Measurements from ENCODE around the gene NPW. TPM values are rescaled to one million over a fixed set of nuclear protein-coding genes. Genes with fewer than 3 reads are reported as not detected.

NPW gene
- total and polyA plus RNA-seq, 2 of the 8 experiments (the other 6 are each of a cell fraction or from before 2014, with no cell fraction given): 4.0 to 10.3 TPM

DNA sequence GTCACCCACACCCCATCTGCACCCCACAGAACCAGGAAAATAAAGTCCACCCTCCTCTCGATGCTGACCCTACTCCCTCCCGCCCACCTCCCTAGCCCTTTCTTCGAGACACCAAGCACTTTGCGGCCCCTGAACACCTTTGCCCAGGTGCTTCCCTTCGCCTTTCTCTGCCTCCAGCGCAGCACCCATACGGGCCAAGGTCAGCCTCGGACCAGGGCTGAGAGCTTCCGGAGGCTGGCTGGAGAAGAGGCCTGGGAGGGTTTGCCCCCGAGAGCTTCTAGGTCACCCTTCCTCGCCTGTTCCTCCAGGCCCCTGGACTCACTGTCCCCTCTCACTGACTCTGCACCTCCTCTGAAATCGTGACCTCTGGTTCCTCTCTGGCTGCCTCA is 4.4 kb downstream of the NPW start:
- WGBS, 2 experiments (ENCODE audit: extremely low coverage in 1 of 2, insufficient coverage in 1 of 2, insufficient read length in 1 of 2, insufficient replicate concordance in 2 of 2, low coverage in 1 of 2, low lambda C conversion rate in 2 of 2, missing lambda C conversion rate in 1 of 2): 96% methylated on average over 10 of the region's 12 CpGs; no CpG with 5 or more reads in 1 of the 2 experiments
- Histone ChIP-seq H3K56ac (replicated peaks; ENCODE audit: insufficient read length, low read depth, low read length) (no peak overlapping the region), H3K4me3 (ENCODE audit: extremely low read depth in 1 of 4, insufficient read depth in 2 of 4, low read depth in 3 of 4, low read length in 4 of 4) (peak overlapping the region in 1 of 4 experiments; percentile 59; a peak in 2 of 8 replicates), H2BK120ac (replicated peaks; ENCODE audit: low read depth, low read length) (no peak overlapping the region), H3K4ac (replicated peaks; ENCODE audit: insufficient read length, low read depth, low read length) (no peak overlapping the region), H3K23ac (ENCODE audit: insufficient read length) (no peak overlapping the region), H2BK5ac (ENCODE audit: low read depth, low read length) (peak overlapping the region; percentile 24; the same call in 1 of the 2 replicates), H4K5ac (ENCODE audit: insufficient read length, low read depth, low read length) (no peak overlapping the region), H3K27ac (ENCODE audit: low read depth, low read length) (no peak overlapping the region), H4K91ac (replicated peaks; ENCODE audit: insufficient read length, low read length) (peak overlapping the region; percentile 70), H2BK12ac (ENCODE audit: low read depth, low read length) (peak overlapping the region; percentile 80; the same call in 1 of the 2 replicates), H4K20me1 (replicated peaks in 1 of 2; ENCODE audit: control insufficient read depth in 1 of 2, insufficient read depth in 2 of 2, low read length in 2 of 2) (peaks cover 0 to 9% of the 10 kb centered on the region in 2 experiments), H3K4me2 (ENCODE audit: insufficient read depth in 1 of 2, low read depth in 2 of 2, low read length in 2 of 2) (peak overlapping the region; percentile 16 to 76), H3K18ac (ENCODE audit: extremely low read depth, low read length) (peak overlapping the region; percentile 32; the same call in 1 of the 2 replicates), H3K9me3 (ENCODE audit: insufficient read depth in 2 of 2, low read depth in 1 of 2, low read length in 1 of 2) (no peaks in the 10 kb centered on the region), H2BK15ac (ENCODE audit: low read length) (peak overlapping the region; percentile 81; the same call in 1 of the 2 replicates), H2AK5ac (ENCODE audit: low read depth, low read length) (peak overlapping the region; percentile 13; the same call in 1 of the 2 replicates), H3K36me3 (ENCODE audit: control insufficient read depth in 2 of 4, insufficient read depth in 4 of 4, low read length in 3 of 4) (peaks cover 0 to 5% (median 0%) of the 10 kb centered on the region in 4 experiments; a peak in 1 of 8 replicates), H3K27me3 (replicated peaks in 1 of 4; ENCODE audit: control insufficient read depth in 3 of 4, extremely low read depth in 1 of 4, insufficient read depth in 3 of 4, low read length in 3 of 4) (peaks cover 22 to 56% (median 48%) of the 10 kb centered on the region in 4 experiments), H4K8ac (ENCODE audit: extremely low read depth, insufficient read depth, low read length) (no peak overlapping the region), H2BK20ac (ENCODE audit: low read length) (peak overlapping the region; percentile 6; the same call in 1 of the 2 replicates), H3K9ac (replicated peaks in 1 of 4; ENCODE audit: extremely low read depth in 1 of 4, low read depth in 3 of 4, low read length in 3 of 4) (no peak overlapping the region), H2AFZ (ENCODE audit: low read length) (no peak overlapping the region), H3K23me2 (ENCODE audit: low read depth, low read length) (peaks cover 15% of the 10 kb centered on the region; the same call in 1 of the 2 replicates), H3K4me1 (replicated peaks in 1 of 4; ENCODE audit: control insufficient read depth in 3 of 4, insufficient read depth in 4 of 4, low read length in 3 of 4) (peaks cover 0 to 27% (median 13%) of the 10 kb centered on the region in 4 experiments; a peak in 5 of 7 replicates), H3K14ac (ENCODE audit: insufficient read length) (no peak overlapping the region), H3K79me2 (ENCODE audit: control insufficient read depth in 1 of 2, insufficient read depth in 2 of 2, low read length in 2 of 2) (no peaks in the 10 kb centered on the region), H3K79me1 (ENCODE audit: low read depth, low read length) (no peaks in the 10 kb centered on the region)
- DNase-seq (ENCODE audit: low read depth in 1 of 2, low spot score in 2 of 2) (no peak), FAIRE-seq (no peak)
- ChIA-PET CTCF (ENCODE audit: partially characterized antibody) (interaction anchor here (0.6 to 7.5 kb wide), 13 partner anchors 11 to 400 kb away, joined by 3 to 55 read pairs (median 7); partner anchors contain the start of genes NTHL1, TRAF7 and TSC2), POLR2A (ENCODE audit: partially characterized antibody) (interaction anchor here (0.6 to 1.8 kb wide), 10 partner anchors 16 to 997 kb away, joined by 3 to 6 read pairs (median 3); partner anchors contain the start of gene TRAF7)
- TF ChIP-seq SUZ12 (IDR thresholded peaks at IDR 0.05; ENCODE audit: low read length) (no peak), GABPA (IDR thresholded peaks at IDR 0.05; ENCODE audit: borderline replicate concordance, insufficient read depth, low read length) (no peak), JUND (IDR thresholded peaks at IDR 0.05; ENCODE audit: low read length) (no peak), KDM1A (IDR thresholded peaks at IDR 0.05; ENCODE audit: borderline replicate concordance, low read length) (no peak), TAF7 (optimal IDR thresholded peaks at IDR 0.05; ENCODE audit: borderline replicate concordance, low read depth, low read length) (no peak), CEBPB (IDR thresholded peaks at IDR 0.05; ENCODE audit: low read depth, low read length) (no peak), CTBP2 (IDR thresholded peaks at IDR 0.05; ENCODE audit: borderline replicate concordance, insufficient read depth, insufficient read length, low read length) (no peak), NANOG (IDR thresholded peaks at IDR 0.05; ENCODE audit: insufficient read depth, low read depth, low read length, poor library complexity, severe bottlenecking) (no peak), CBX8 (IDR thresholded peaks at IDR 0.05; ENCODE audit: borderline replicate concordance, low read depth, low read length) (no peak)
